HG03460 (cell line): ENCODE results near the gene THEMIS2.
"Not testable (repeated sequence)": the region's sequence is repeated elsewhere in the genome, so short reads cannot be mapped to it uniquely, and the experiment has no call there.

ENCODE experiments used
- ATAC-seq: cut with Tn5 transposase; IDR thresholded peaks from one replicate; pipeline ENCODE4 v1.9.1; 2021; ENCODE audit not compliant: unreplicated experiment

Gene THEMIS2

GRCh38 chr1:27862671-27863537, 9.4 kb upstream of the THEMIS2 start:
- ATAC-seq: no peak

GRCh38 chr1:27863538-27863915, 8.8 kb upstream of the THEMIS2 start:
- no peak for ATAC-seq

- no peak for ATAC-seq
These were observed 8.0 kb upstream of the THEMIS2 start for GRCh38 chr1:27864264-27864895.

- no peak for ATAC-seq
These were observed 6.5 kb upstream of the THEMIS2 start for GRCh38 chr1:27865821-27866220.

GRCh38 chr1:27868556-27868931, 3.8 kb upstream of the THEMIS2 start:
- no peak for ATAC-seq

GRCh38 chr1:27868932-27869718, 3.2 kb upstream of the THEMIS2 start:
- no peak for ATAC-seq

- ATAC-seq: no peak
These were observed 2.6 kb upstream of the THEMIS2 start for GRCh38 chr1:27869719-27870085.

GRCh38 chr1:27871076-27871475, 1.3 kb upstream of the THEMIS2 start:
- not testable (repeated sequence) for ATAC-seq

- ATAC-seq: no peak
These were observed 633 bp downstream of the THEMIS2 start for GRCh38 chr1:27872802-27873551.

- ATAC-seq: no peak
These were observed 1.5 kb downstream of the THEMIS2 start for GRCh38 chr1:27873671-27874384.

- no peak for ATAC-seq
These were observed 4.2 kb downstream of the THEMIS2 start for GRCh38 chr1:27876341-27877114.

- ATAC-seq: no peak
These were observed 4.7 kb downstream of the THEMIS2 start for GRCh38 chr1:27877115-27877416.

GRCh38 chr1:27878039-27878438, 5.7 kb downstream of the THEMIS2 start:
- ATAC-seq: no peak

- ATAC-seq: no peak
These were observed 6.5 kb downstream of the THEMIS2 start for GRCh38 chr1:27878787-27879335.

GRCh38 chr1:27879374-27880082, 7.2 kb downstream of the THEMIS2 start:
- ATAC-seq: no peak

GRCh38 chr1:27882543-27882903, 10.2 kb downstream of the THEMIS2 start:
- no peak for ATAC-seq

GRCh38 chr1:27883536-27883935, 11.2 kb downstream of the THEMIS2 start:
- ATAC-seq: no peak

- peak; percentile 50 for ATAC-seq
These were observed 11.9 kb downstream of the THEMIS2 start for GRCh38 chr1:27884006-27884954.
